GM23338 (cell line): ENCODE measurements around the gene REV3L. TPM values are rescaled to one million over a fixed set of nuclear protein-coding genes. Genes with fewer than 3 reads are reported as not detected.
"Not testable (repeated sequence)": the region's sequence is repeated elsewhere in the genome, so short reads cannot be mapped to it uniquely, and the experiment has no call there.

Experiments used
- ATAC-seq: fragments of 200-7000 bp; cut with Tn5 transposase; 3 replicates; pipeline ENCODE4 v1.9.1; 2020
- DNase-seq: peaks from one replicate; pipeline ENCODE4 v3.0.0-alpha.2; 2015; ENCODE audit warnings: low spot score
- H2AFZ ChIP-seq: fragments of 200-600 bp; sonication (generic); 2 replicates; pipeline ENCODE4 v1.8.0; 2016; ENCODE audit warnings: antibody characterized with exemption, mild to moderate bottlenecking, moderate library complexity
- H3F3A ChIP-seq: fragments of 200-600 bp; sonication (generic); replicated peaks from 2 replicates; pipeline ENCODE4 v1.8.0; 2017; ENCODE audit warnings: antibody characterized with exemption, mixed run types, low read depth
- H3K27ac ChIP-seq: fragments of 200-600 bp; sonication (generic); 2 replicates; pipeline ENCODE4 v1.6.1; 2016; ENCODE audit warnings: low read depth
- H3K27me3 ChIP-seq: fragments of 200-600 bp; sonication (generic); 2 replicates; pipeline ENCODE4 v1.8.0; 2016; ENCODE audit warnings: mild to moderate bottlenecking, mixed run types, moderate library complexity; ENCODE audit not compliant: insufficient read depth
- H3K36me3 ChIP-seq: fragments of 200-600 bp; sonication (generic); 2 replicates; pipeline ENCODE4 v1.8.0; 2016; ENCODE audit warnings: mild to moderate bottlenecking; ENCODE audit not compliant: insufficient read depth
- H3K4me1 ChIP-seq: fragments of 200-600 bp; sonication (generic); 2 replicates; pipeline ENCODE4 v1.8.0; 2016; ENCODE audit warnings: mild to moderate bottlenecking, moderate library complexity; ENCODE audit not compliant: insufficient read depth
- H3K4me2 ChIP-seq: fragments of 200-600 bp; sonication (generic); 2 replicates; pipeline ENCODE4 v1.7.1; 2017; ENCODE audit warnings: mixed run types
- H3K4me3 ChIP-seq: fragments of 200-600 bp; sonication (generic); 2 replicates; pipeline ENCODE4 v1.6.1; 2016; ENCODE audit warnings: mixed run types
- H3K79me2 ChIP-seq: fragments of 200-600 bp; sonication (generic); replicated peaks from 2 replicates; pipeline ENCODE4 v1.8.0; 2017; ENCODE audit warnings: mild to moderate bottlenecking; ENCODE audit not compliant: insufficient read depth
- H3K9me2 ChIP-seq: fragments of 200-600 bp; sonication (generic); 2 replicates; pipeline ENCODE4 v1.8.0; 2017; ENCODE audit not compliant: insufficient read depth
- H4K20me1 ChIP-seq: fragments of 200-600 bp; sonication (generic); replicated peaks from 2 replicates; pipeline ENCODE4 v1.8.0; 2017; ENCODE audit warnings: mild to moderate bottlenecking; ENCODE audit not compliant: insufficient read depth
- H3K27ac Mint-ChIP-seq: 2 replicates; pipeline ENCODE4 v1.8.0; 2020; ENCODE audit warnings: inconsistent platforms, mild to moderate bottlenecking, moderate library complexity, mixed read lengths
- H3K27me3 Mint-ChIP-seq: 3 replicates; pipeline ENCODE4 v1.8.0; 2022; ENCODE audit warnings: low read depth, mild to moderate bottlenecking, moderate library complexity, mixed read lengths, inconsistent platforms; ENCODE audit not compliant: insufficient read depth, poor library complexity
- H3K36me3 Mint-ChIP-seq: 3 replicates; pipeline ENCODE4 v1.8.0; 2021; ENCODE audit warnings: low read depth, mild to moderate bottlenecking, inconsistent platforms, moderate library complexity, mixed read lengths
- H3K4me1 Mint-ChIP-seq: 3 replicates; pipeline ENCODE4 v1.8.0; 2020; ENCODE audit warnings: mild to moderate bottlenecking, inconsistent platforms, mixed read lengths
- H3K4me3 Mint-ChIP-seq: 3 replicates; pipeline ENCODE4 v1.8.0; 2021; ENCODE audit warnings: moderate library complexity, mild to moderate bottlenecking, inconsistent platforms, mixed read lengths
- H3K9me3 Mint-ChIP-seq: 3 replicates; pipeline ENCODE4 v1.8.0; 2020; ENCODE audit warnings: moderate library complexity, mild to moderate bottlenecking, inconsistent platforms, mixed read lengths
- CREB1 ChIP-seq: fragments of 250-450 bp; sonication (Bioruptor Pico); IDR thresholded peaks from 2 replicates; pipeline ENCODE4 v1.5.0; 2020; ENCODE audit warnings: low read depth, mild to moderate bottlenecking, moderate library complexity
- EZH2 ChIP-seq: fragments of 200-600 bp; sonication (generic); IDR thresholded peaks from one replicate; pipeline ENCODE4 v1.8.0; 2017; ENCODE audit warnings: antibody characterized with exemption, mild to moderate bottlenecking, low read depth; ENCODE audit not compliant: unreplicated experiment
- JUNB ChIP-seq: IDR thresholded peaks from one replicate; pipeline ENCODE4 v1.6.1; 2016; ENCODE audit warnings: antibody characterized with exemption; ENCODE audit not compliant: unreplicated experiment
- NANOG ChIP-seq: IDR thresholded peaks from 2 replicates; pipeline ENCODE4 v1.6.1; 2016; ENCODE audit warnings: antibody characterized with exemption, borderline replicate concordance
- POLR2AphosphoS5 ChIP-seq: IDR thresholded peaks from 2 replicates; pipeline ENCODE4 v1.6.1; 2016; ENCODE audit warnings: antibody characterized with exemption, low read depth
- STAT1 ChIP-seq: IDR thresholded peaks from one replicate; pipeline ENCODE4 v1.6.1; 2016; ENCODE audit warnings: antibody characterized with exemption; ENCODE audit not compliant: unreplicated experiment
- ZNF114 ChIP-seq: fragments of 250-450 bp; sonication (Bioruptor Pico); IDR thresholded peaks from 2 replicates; pipeline ENCODE4 v1.5.0; 2020; ENCODE audit warnings: mild to moderate bottlenecking, moderate library complexity
- polyA plus RNA-seq: library from polyadenylated mRNA; unstranded; fragments of >200 nt; fragmentation: Nextera tagmentation; extraction: Ambion mirVana; gene quantifications from 2 replicates; pipeline ENCODE4 v1.2.1, GENCODE V29; 2016
- total RNA-seq: library from RNA; depleted of rRNA; stranded (reverse); fragments of >200 nt; shearing (Covaris generic); gene quantifications from 2 replicates; pipeline ENCODE4 v1.2.3, GENCODE V29; 2014
- TF ChIP-seq, protein P1 (sequence below), 2 experiments: fragments of 200-600 bp in 1 of 2; sonication (generic) in 1 of 2; conservative IDR thresholded peaks; 2 replicates each; pipeline versions ENCODE4 v1.5.1 to v1.6.1; 2016 to 2017; ENCODE audit warnings: antibody characterized with exemption in 2 of 2, low read depth in 2 of 2, mild to moderate bottlenecking in 2 of 2, moderate library complexity in 1 of 2
- TF ChIP-seq, protein P2 (sequence below): IDR thresholded peaks from one replicate; pipeline ENCODE4 v1.6.1; 2018; ENCODE audit warnings: antibody characterized with exemption; ENCODE audit not compliant: unreplicated experiment
- TF ChIP-seq, protein P3 (sequence below): fragments of 250-450 bp; sonication (Bioruptor Pico); IDR thresholded peaks from 2 replicates; pipeline ENCODE4 v1.5.0; 2020; ENCODE audit warnings: mild to moderate bottlenecking, moderate library complexity

Gene REV3L
- total and polyA plus RNA-seq, 2 experiments from 2014 or later: 8.3 to 13.1 TPM

DNA sequence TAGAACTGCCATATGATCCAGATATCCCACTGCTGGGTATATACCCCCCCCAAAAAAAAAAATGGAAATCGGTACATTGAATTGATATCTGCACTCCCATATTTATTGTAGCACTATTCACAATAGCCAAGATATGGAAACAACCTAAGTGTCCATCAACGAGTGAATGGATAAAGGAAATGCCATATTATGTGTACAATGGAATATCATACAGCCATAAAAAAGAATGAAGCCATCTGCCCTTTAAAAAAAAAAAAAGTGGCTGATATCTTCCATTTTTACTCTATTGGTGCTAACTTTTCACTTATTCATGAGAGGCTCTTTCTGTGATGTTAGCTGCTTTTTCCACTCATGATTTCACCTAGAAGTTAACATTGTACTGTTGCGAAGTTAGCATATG is 156.5 kb downstream of the REV3L start (continued):
- no peak for TF ChIP-seq JUNB
- TF ChIP-seq EZH2: no peak
- TF ChIP-seq STAT1: no peak

DNA sequence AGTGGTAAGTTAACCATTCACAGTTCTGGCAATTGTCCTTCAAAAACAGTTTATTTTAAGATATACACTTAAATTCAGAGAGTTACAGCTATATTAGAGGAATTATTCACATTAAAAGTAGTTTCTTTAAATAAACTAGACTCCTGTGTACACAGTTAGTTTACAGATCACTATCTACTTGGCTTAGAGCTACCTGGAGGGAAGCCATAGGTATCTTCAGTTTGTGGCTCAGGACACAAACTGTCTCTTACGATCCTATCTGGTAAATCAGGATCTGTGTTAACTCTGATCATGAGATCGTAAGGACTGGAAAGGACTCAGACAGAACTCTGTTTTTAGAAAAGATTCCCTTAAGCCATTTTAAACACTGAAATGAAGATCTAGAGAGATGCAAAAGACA is 160.9 kb downstream of the REV3L start:
- Histone ChIP-seq H3K4me1 (no peaks in the 10 kb centered on the region), H3K79me2 (no peaks in the 10 kb centered on the region), H3K27ac (no peak overlapping the region), H4K20me1 (no peaks in the 10 kb centered on the region), H3K27me3 (no peaks in the 10 kb centered on the region), H3K36me3 (no peaks in the 10 kb centered on the region), H3K4me2 (no peak overlapping the region), H3K9me2 (no peaks in the 10 kb centered on the region), H3F3A (no peaks in the 10 kb centered on the region), H2AFZ (no peak overlapping the region), H3K4me3 (no peak overlapping the region)
- TF ChIP-seq ZNF114 (CRISPR knock-in tag) (no peak), STAT1 (no peak), CREB1 (CRISPR knock-in tag) (no peak), EZH2 (no peak), NANOG (no peak), POLR2AphosphoS5 (no peak)
- TF ChIP-seq, protein P1, sequence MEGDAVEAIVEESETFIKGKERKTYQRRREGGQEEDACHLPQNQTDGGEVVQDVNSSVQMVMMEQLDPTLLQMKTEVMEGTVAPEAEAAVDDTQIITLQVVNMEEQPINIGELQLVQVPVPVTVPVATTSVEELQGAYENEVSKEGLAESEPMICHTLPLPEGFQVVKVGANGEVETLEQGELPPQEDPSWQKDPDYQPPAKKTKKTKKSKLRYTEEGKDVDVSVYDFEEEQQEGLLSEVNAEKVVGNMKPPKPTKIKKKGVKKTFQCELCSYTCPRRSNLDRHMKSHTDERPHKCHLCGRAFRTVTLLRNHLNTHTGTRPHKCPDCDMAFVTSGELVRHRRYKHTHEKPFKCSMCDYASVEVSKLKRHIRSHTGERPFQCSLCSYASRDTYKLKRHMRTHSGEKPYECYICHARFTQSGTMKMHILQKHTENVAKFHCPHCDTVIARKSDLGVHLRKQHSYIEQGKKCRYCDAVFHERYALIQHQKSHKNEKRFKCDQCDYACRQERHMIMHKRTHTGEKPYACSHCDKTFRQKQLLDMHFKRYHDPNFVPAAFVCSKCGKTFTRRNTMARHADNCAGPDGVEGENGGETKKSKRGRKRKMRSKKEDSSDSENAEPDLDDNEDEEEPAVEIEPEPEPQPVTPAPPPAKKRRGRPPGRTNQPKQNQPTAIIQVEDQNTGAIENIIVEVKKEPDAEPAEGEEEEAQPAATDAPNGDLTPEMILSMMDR (conservative IDR thresholded peaks at IDR 0.05; ENCODE audit: low read depth in 2 of 2): no peak
- TF ChIP-seq, protein P2, sequence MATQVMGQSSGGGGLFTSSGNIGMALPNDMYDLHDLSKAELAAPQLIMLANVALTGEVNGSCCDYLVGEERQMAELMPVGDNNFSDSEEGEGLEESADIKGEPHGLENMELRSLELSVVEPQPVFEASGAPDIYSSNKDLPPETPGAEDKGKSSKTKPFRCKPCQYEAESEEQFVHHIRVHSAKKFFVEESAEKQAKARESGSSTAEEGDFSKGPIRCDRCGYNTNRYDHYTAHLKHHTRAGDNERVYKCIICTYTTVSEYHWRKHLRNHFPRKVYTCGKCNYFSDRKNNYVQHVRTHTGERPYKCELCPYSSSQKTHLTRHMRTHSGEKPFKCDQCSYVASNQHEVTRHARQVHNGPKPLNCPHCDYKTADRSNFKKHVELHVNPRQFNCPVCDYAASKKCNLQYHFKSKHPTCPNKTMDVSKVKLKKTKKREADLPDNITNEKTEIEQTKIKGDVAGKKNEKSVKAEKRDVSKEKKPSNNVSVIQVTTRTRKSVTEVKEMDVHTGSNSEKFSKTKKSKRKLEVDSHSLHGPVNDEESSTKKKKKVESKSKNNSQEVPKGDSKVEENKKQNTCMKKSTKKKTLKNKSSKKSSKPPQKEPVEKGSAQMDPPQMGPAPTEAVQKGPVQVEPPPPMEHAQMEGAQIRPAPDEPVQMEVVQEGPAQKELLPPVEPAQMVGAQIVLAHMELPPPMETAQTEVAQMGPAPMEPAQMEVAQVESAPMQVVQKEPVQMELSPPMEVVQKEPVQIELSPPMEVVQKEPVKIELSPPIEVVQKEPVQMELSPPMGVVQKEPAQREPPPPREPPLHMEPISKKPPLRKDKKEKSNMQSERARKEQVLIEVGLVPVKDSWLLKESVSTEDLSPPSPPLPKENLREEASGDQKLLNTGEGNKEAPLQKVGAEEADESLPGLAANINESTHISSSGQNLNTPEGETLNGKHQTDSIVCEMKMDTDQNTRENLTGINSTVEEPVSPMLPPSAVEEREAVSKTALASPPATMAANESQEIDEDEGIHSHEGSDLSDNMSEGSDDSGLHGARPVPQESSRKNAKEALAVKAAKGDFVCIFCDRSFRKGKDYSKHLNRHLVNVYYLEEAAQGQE: no peak
- TF ChIP-seq, protein P3, sequence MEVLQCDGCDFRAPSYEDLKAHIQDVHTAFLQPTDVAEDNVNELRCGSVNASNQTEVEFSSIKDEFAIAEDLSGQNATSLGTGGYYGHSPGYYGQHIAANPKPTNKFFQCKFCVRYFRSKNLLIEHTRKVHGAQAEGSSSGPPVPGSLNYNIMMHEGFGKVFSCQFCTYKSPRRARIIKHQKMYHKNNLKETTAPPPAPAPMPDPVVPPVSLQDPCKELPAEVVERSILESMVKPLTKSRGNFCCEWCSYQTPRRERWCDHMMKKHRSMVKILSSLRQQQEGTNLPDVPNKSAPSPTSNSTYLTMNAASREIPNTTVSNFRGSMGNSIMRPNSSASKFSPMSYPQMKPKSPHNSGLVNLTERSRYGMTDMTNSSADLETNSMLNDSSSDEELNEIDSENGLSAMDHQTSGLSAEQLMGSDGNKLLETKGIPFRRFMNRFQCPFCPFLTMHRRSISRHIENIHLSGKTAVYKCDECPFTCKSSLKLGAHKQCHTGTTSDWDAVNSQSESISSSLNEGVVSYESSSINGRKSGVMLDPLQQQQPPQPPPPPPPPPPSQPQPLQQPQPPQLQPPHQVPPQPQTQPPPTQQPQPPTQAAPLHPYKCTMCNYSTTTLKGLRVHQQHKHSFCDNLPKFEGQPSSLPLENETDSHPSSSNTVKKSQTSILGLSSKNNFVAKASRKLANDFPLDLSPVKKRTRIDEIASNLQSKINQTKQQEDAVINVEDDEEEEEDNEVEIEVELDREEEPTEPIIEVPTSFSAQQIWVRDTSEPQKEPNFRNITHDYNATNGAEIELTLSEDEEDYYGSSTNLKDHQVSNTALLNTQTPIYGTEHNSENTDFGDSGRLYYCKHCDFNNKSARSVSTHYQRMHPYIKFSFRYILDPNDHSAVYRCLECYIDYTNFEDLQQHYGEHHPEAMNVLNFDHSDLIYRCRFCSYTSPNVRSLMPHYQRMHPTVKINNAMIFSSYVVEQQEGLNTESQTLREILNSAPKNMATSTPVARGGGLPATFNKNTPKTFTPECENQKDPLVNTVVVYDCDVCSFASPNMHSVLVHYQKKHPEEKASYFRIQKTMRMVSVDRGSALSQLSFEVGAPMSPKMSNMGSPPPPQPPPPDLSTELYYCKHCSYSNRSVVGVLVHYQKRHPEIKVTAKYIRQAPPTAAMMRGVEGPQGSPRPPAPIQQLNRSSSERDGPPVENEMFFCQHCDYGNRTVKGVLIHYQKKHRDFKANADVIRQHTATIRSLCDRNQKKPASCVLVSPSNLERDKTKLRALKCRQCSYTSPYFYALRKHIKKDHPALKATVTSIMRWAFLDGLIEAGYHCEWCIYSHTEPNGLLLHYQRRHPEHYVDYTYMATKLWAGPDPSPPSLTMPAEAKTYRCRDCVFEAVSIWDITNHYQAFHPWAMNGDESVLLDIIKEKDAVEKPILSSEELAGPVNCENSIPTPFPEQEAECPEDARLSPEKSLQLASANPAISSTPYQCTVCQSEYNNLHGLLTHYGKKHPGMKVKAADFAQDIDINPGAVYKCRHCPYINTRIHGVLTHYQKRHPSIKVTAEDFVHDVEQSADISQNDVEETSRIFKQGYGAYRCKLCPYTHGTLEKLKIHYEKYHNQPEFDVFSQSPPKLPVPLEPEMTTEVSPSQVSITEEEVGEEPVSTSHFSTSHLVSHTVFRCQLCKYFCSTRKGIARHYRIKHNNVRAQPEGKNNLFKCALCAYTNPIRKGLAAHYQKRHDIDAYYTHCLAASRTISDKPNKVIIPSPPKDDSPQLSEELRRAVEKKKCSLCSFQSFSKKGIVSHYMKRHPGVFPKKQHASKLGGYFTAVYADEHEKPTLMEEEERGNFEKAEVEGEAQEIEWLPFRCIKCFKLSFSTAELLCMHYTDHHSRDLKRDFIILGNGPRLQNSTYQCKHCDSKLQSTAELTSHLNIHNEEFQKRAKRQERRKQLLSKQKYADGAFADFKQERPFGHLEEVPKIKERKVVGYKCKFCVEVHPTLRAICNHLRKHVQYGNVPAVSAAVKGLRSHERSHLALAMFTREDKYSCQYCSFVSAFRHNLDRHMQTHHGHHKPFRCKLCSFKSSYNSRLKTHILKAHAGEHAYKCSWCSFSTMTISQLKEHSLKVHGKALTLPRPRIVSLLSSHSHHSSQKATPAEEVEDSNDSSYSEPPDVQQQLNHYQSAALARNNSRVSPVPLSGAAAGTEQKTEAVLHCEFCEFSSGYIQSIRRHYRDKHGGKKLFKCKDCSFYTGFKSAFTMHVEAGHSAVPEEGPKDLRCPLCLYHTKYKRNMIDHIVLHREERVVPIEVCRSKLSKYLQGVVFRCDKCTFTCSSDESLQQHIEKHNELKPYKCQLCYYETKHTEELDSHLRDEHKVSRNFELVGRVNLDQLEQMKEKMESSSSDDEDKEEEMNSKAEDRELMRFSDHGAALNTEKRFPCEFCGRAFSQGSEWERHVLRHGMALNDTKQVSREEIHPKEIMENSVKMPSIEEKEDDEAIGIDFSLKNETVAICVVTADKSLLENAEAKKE (CRISPR knock-in tag): no peak
- no peak overlapping the region for H3K4me3 Mint-ChIP-seq
- H3K36me3 Mint-ChIP-seq: peaks cover 3% of the 10 kb centered on the region; the same call in 1 of the 3 replicates
- DNase-seq (no peak), ATAC-seq (no peak)
- H3K27ac Mint-ChIP-seq: no peak overlapping the region
- H3K9me3 Mint-ChIP-seq: no peaks in the 10 kb centered on the region
- H3K27me3 Mint-ChIP-seq: no peaks in the 10 kb centered on the region
- H3K4me1 Mint-ChIP-seq: no peaks in the 10 kb centered on the region

DNA sequence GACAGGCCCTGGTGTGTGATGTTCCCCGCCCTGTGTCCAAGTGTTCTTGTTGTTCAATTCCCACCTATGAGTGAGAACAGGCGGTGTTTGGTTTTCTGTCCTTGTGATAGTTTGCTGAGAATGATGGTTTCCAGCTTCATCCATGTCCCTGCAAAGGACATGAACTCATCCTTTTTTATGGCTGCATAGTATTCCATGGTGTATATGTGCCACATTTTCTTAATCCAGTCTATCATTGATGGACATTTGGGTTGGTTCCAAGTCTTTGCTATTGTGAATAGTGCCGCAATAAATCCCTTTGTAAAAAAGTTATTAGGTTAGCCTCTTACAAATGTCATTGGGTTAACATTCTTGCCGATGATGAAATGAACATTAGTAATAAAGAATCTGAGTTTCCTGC is 175.1 kb downstream of the REV3L start:
- not testable (repeated sequence) for H3K27me3 Mint-ChIP-seq, ATAC-seq, H3K4me3 ChIP-seq, H3F3A ChIP-seq, H3K79me2 ChIP-seq, H2AFZ ChIP-seq, DNase-seq, H3K4me2 ChIP-seq, H3K9me2 ChIP-seq, H4K20me1 ChIP-seq, H3K27ac ChIP-seq, H3K27ac Mint-ChIP-seq, H3K4me1 ChIP-seq, H3K4me3 Mint-ChIP-seq, H3K4me1 Mint-ChIP-seq, H3K9me3 Mint-ChIP-seq, H3K27me3 ChIP-seq
- H3K36me3 ChIP-seq: peaks cover 11% of the 10 kb centered on the region; the same call in 1 of the 2 replicates
- peaks cover 25% of the 10 kb centered on the region for H3K36me3 Mint-ChIP-seq
